GM18870 (cell line): ENCODE measurements around the gene FCRLA.
"Not testable (repeated sequence)": the region's sequence is repeated elsewhere in the genome, so short reads cannot be mapped to it uniquely, and the experiment has no call there.

Experiments used
- ATAC-seq: cut with Tn5 transposase; IDR thresholded peaks from one replicate; pipeline ENCODE4 v1.9.1; 2021; ENCODE audit warnings: moderate library complexity; ENCODE audit not compliant: unreplicated experiment

Gene FCRLA

GRCh38 chr1:161706482-161707347 is at the start of gene FCRLA:
FCRLA (plus strand) TSS chr1:161707229; CDS start chr1:161707265, 36 bp downstream.
- ATAC-seq, result peak; percentile 69

GRCh38 chr1:161658524-161658923 is 48.5 kb upstream of the FCRLA start:
- ATAC-seq, result not testable (repeated sequence)

GRCh38 chr1:161661660-161662311 is 45.2 kb upstream of the FCRLA start:
- not testable (repeated sequence) for ATAC-seq

GRCh38 chr1:161662684-161663339 is 44.2 kb upstream of the FCRLA start, which contains the start of gene FCGR2B:
FCGR2B (plus strand) TSS chr1:161663143; CDS start chr1:161663242, 99 bp downstream.
- peak; percentile 55 for ATAC-seq

GRCh38 chr1:161663569-161663968 is 43.5 kb upstream of the FCRLA start:
- ATAC-seq, result not testable (repeated sequence)

- ATAC-seq, result not testable (repeated sequence)
These were observed 42.3 kb upstream of the FCRLA start for GRCh38 chr1:161664689-161665088.

- ATAC-seq, result not testable (repeated sequence)
These were observed 35.7 kb upstream of the FCRLA start for GRCh38 chr1:161671045-161672020.

GRCh38 chr1:161673437-161673836 is 33.6 kb upstream of the FCRLA start:
- not testable (repeated sequence) for ATAC-seq

GRCh38 chr1:161674447-161674846 is 32.6 kb upstream of the FCRLA start:
- not testable (repeated sequence) for ATAC-seq

GRCh38 chr1:161674908-161675307 is 32.1 kb upstream of the FCRLA start:
- not testable (repeated sequence) for ATAC-seq

GRCh38 chr1:161676441-161676840 is 30.6 kb upstream of the FCRLA start:
- ATAC-seq, result no peak

GRCh38 chr1:161676958-161677689 is 29.9 kb upstream of the FCRLA start:
- ATAC-seq, result no peak

- ATAC-seq, result no peak
These were observed 28.5 kb upstream of the FCRLA start for GRCh38 chr1:161678500-161678899.

- no peak for ATAC-seq
These were observed 25.1 kb upstream of the FCRLA start for GRCh38 chr1:161681879-161682278.

GRCh38 chr1:161688946-161689345 is 18.1 kb upstream of the FCRLA start:
- ATAC-seq, result no peak

- no peak for ATAC-seq
These were observed 15.2 kb upstream of the FCRLA start for GRCh38 chr1:161691846-161692245.

GRCh38 chr1:161693020-161693712 is 13.9 kb upstream of the FCRLA start:
- ATAC-seq, result not testable (repeated sequence)

GRCh38 chr1:161698302-161698701 is 8.7 kb upstream of the FCRLA start:
- not testable (repeated sequence) for ATAC-seq

- no peak for ATAC-seq
These were observed 4.8 kb upstream of the FCRLA start for GRCh38 chr1:161702250-161702649.
